CD4-positive, alpha-beta T cell treated with Interleukin-12 subunit alpha and Interleukin-12 subunit beta, for 1 hour (primary cell): Measurements from ENCODE around the gene GOLT1A.
"Not testable (repeated sequence)": the region's sequence is repeated elsewhere in the genome, so short reads cannot be mapped to it uniquely, and the experiment has no call there.

ENCODE experiments used
- DNase-seq: peaks from one replicate; pipeline ENCODE4 v3.0.0-alpha.2; 2020

Gene GOLT1A

DNA sequence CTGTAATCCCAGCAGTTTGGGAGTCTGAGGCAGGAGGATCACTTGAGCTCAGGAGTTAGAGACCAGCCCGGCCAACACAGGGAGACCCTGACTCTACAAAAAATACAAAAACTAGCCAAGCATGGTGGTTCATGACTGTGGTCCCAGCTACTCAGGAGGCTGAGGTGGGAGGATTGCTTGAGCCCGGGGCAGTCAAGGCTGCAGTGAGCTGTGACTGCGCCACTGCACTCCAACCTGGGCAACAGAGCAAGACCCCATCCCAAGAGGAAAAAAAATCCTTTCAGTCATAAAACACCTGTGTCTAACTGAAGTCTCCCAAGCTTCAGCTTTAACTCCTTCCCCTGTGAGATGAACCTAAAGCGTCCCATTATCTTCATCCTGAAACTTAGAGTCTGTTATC is 33.1 kb upstream of the GOLT1A start:
- no peak for DNase-seq

DNA sequence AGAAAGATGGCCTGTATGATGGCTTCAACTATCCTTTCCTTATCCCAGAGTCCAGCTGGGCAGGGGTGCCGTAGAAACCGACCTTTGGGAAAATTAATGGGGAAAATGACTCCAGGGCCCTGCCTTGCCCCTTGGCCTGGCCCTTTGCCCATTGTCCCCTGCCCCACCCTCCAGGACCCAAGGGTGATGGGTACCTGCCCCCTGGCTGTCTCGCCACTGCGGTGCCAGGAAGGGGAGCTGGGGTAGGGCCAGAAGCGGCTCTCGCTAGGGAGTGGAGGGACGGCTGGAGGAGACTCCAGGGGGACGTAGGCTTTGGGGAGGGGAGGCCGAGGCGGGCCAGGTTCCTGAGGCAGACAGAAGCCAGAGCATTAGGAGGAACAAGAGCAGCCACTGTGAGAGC is 29.1 kb upstream of the GOLT1A start:
- no peak for DNase-seq

DNA sequence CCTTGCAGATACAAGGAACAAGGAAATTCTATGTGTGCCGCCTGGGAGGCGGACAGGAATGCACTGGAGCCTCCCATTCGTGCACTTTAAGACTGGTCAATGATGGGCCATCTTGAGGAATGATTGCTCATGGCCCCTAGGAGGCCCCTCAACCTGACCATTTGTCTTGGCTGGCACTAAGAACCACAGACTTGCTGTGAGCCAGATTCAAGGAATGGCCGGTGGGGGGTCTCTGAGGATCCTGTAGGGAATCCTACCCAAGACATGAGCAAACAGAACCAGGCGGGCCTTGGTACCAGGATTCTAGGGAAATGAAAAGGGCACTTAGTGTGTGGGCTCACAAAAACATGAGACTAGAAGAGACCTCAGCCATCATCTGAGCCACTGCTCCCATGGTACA is 28.1 kb upstream of the GOLT1A start:
- DNase-seq = no peak

DNA sequence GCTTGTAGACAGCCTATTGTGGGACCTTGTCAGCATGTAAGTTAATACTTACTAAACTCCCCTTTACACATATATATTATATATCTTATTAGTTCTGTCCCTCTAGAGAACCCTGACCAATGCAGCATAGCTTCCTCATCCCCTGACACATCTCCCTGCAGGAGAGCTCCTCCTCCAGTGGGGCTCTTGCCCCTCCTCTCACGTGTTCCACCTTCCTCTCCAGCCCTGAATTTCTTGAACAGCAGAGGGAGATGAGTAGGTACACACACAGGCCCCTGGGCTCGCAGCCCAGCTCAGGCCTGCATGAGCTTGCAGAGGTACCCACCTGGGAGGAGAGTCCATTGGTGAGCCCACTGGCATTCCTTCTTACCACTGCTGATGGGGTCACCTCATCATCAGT is 27.3 kb upstream of the GOLT1A start:
- DNase-seq = no peak

DNA sequence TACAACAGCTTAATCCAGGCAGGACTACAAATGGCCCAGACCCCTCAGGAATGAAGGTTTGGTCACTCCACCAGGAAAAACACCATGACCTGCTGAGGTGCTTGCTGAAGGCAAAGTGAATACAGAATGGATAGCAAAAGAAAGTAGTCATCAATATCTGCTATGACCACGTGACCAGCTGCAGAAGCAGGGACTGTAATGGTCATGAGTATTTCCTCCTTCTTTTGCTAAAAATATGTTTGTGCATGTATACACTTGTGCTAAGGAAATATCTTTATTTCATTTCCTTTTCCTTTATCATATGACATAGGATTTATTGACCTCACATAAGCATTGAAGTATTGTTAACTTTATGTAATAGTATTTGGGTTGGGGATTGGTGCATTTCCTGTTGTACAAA is 26.4 kb upstream of the GOLT1A start:
- no peak for DNase-seq

DNA sequence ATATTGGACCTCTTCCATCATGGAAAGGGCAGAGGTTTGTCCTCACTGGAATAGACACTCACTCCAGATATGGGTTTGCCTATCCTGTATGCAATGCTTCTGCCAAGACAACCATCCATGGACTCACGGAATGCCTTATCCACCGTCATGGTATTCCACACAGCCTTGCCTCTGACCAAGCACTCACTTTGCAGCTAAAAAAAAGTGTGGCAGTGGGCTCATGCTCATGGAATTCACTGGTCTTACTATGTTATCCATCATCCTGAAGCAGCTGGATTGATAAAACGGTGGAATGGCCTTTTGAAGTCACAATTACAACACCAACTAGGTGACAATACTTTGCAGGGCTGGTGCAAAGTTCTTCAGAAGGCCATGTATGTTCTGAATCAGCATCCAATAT is 25.6 kb upstream of the GOLT1A start:
- DNase-seq = not testable (repeated sequence)

DNA sequence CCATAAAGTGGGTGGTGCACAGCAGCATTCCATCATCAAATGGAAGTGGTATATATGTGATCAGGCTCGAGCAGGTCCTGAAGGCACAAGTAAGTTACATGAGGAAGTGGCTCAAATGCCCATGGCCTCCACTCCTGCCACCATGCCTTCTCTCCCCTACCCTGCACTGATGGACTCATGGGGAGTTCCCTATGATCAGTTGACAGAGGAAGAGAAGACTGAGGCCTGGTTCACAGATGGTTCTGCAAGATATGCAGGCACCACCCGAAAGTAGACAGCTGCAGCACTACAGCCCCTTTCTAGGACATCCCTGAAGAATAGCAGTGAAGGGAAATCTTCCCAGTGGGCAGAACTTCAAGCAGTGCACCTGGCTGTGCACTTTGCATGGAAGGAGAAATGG is 24.7 kb upstream of the GOLT1A start:
- not testable (repeated sequence) for DNase-seq

DNA sequence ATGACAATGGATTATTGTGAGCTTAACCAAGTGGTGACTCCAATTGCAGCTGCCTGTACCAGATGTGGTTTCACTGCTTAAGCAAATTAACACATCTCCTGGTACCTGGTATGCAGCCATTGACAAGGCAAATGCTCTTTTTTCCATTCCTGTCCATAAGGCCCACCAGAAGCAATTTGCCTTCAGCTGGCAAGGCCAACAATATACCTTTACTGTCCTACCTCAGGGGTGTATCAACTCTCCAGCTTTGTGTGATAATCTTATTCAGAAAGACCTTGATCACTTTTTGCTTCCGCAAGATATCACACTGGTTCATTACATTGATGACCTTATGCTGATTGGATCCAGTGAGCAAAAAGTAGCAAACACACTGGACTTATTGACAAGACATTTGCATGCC is 23.7 kb upstream of the GOLT1A start:
- DNase-seq = not testable (repeated sequence)

DNA sequence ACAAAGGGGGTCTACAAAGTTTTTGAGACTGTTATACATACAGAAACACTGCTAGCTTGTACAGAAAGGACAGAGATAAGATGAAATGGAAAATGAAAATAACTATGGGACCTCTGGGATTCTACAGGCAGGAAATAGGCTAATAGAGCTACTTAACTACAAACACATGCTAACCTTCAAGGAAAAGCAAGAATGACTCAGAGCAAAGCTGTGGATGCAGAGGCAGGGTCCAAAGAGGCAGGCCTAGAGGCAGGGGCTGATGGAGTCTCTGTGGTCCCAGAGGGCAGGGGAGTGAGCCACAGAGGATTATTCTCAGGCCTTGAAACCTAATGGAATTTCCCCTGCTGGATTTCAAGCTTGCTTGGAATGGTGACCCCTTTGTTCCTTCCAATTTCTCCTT is 18.7 kb upstream of the GOLT1A start:
- no peak for DNase-seq

DNA sequence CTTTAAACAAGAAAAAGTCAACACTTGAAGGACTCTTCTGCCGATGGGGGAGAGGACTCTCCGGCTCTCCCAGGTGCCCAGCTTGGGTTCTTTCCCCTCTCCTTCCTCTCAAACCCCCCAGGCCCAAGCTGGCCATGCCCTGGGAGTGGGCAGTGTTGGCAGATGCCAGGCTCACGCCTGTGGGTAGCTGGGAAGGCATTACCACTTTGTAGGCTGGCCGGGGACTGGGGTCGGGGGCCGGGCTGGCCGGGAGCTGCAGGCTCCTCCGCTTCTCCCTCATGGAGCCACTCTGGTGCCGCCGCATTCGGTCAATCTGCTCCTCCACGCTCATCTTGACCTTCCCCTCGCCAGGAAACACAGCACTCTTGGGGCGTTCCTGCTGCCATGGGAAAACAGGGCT is 16.4 kb upstream of the GOLT1A start:
- DNase-seq = no peak

DNA sequence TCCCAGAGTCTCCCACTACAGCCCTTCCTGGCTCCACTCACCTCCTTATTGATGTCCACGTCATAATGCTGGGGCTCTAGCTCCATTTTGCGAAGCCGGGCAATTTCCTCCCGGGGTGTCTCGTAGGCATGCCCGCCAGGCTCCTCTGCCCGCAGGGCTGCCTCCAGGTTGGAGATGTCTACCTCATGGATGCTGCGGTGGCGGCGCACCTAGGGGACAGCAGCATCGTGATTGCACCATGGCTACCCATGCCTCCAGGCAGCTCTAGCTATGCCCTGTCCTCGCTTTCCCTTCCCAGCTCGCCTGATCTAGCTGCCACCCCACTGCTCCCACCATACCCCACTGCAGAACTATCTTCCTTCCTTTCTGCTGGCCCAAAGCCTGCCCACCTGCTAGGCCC is 15.1 kb upstream of the GOLT1A start:
- no peak for DNase-seq

DNA sequence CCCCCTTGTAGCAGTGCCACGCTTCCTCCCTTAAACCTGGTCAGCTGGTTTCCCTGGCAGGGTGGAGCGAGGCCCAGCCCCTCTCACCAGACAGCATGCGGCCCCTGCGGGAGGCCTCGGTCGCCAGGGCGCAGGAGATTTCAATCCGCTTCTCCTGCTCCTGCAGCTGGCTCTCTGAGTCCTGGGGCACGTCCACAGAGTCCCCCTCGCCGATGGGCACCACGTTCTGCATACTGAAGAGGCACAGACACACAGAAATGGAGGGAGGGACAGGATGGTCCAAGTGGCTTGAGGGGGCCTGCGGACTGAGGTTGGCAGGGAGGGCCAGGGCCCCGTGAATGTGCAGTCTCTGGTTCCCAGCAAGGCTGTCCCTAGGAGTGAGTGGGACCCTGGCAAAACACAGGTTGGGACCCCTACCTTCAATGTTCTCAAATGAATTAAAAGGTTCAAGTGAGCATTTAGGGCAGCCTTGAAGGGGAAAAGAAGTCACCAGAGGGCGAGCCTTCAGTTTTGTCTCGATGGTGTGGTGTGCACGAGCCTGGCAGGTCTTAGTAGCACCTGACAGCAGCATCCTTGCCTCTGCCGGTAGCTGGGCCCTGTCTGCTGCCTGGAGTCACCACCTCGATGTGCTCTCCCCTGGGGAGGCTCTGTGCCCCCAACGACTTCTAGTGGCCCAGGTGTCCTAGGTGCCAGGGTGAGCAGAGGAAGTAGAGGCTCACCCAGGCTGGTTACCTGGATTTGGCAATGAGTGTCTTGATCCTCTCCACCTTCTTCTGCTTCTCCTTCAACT is 14.4 kb upstream of the GOLT1A start:
- DNase-seq = no peak

DNA sequence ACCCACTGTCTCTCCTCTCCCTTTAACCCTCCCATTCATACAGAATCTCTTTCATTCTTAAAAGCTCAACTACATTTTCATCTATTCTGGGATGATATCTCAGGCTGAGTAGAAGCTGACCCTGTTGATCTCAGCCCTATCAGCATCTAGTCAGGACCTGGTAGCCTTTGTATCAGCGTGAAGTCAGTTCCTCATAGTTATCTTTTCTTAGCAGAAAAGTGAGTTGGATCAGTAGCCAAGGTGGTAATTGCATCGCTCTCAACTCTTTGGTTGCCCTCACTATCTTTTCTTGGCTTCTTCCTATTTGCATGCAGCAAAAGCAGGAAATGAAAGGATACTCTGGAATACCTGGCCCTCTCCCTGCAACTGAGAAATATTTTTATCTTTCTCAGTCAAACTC is 13.6 kb upstream of the GOLT1A start:
- DNase-seq = no peak

DNA sequence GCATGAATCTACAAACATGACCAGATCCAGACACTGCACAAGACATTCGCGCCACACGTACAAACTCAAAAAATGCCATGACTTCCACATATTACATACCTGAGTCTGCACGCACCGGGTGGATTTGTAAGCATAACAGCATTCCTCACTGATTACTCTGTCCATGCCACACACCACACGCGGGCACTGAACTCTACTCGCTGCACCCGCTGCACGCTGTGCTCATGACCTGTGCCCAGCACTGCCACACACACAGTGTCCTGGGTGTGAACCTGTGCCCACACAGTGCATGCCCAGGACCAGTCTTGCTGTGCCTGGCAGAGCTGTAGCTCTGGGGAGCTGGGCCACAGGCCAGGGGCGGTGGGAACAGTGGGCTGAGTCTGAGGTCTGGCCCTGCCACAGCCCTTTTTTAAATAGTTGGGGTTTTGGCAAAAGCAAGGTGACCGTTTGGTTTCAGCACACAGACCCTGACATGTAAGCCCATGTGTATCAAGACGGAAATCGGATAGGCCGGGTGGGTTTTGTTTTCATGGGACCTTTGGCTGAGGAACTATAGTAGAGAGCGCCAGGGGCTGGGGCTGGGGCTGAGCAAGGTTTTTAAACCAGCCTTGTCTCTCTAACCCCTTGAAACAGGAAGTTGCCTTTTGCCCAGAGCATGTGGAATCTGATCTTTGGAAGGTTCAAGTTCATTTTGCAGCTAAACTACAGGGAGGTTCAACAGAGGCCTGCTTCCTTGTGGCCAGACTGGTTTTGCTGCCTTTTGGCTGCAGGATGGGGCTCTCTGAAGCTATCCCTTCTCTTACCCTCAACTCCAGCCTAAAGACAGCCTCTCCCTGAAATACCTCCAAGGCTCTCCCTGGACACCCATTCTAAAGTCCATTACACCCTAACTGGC is 12.3 kb upstream of the GOLT1A start:
- no peak for DNase-seq

DNA sequence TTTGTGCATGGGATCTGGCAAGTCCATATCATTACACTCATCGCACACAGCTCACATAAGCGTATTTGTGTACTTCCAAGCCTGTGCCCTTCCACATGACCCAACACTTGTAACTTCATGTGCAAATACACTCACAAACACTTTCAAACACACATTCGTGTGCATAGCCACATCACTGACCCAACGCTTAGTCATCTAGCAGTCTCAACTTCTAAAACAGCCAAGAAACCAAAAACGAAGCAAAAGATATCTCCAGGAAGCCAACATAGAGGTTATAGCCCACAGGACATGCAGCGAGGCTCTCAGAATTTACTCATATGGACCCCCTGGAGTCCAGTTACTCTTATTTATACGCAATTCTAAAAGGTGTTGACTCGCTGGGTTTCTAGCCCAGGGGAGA is 10.9 kb upstream of the GOLT1A start:
- DNase-seq = no peak

DNA sequence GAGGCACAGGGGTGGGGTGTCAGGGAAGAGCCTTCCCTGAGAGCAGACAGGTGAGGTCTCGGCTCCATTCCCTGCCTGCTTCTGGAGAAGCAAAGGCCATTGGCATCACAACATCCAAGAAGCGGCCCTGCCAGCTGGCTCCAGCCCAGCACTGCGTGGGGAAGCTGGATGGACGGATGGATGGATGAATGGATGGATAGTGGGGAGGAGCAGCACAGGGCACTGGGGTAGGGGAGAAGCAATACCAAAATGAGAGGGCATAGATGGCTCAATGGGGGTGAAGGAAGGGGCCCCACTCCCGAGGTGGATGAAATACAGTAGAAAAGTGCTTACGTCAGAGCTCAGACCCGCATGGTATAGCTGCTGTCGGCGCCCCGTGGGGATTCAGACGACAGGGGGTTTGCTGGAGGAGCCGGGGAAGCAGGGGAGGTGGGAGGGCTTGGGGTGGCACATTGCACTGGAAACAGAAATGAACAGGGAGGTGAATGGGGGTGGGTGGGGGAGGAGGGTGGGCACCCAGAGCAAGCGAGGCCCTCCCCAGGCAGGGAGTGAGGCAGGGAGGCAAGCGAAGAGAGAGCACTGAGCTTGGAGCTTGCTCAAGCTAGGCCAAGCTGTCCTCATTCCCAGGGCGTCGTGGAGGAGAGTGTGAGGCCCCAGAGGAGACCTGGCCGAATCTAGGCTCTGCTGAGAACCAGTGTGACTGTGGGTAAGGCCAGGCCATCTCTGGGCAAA is 9.5 kb upstream of the GOLT1A start:
- DNase-seq = no peak

DNA sequence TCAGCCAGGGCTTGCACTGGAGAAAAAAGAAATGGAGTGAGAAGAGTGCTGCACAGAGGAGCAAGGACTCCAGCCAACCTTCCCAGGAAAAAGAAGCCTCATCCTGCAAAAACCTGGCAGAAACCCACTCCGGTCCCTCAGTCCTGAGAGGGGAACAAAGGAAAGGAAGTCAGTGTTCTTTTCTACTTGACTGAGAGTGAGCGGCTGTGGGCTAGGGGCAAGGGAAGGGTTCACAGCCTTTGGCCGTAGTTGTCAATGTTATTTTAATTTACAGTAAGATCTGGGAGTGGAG is 8.9 kb upstream of the GOLT1A start:
- no peak for DNase-seq

DNA sequence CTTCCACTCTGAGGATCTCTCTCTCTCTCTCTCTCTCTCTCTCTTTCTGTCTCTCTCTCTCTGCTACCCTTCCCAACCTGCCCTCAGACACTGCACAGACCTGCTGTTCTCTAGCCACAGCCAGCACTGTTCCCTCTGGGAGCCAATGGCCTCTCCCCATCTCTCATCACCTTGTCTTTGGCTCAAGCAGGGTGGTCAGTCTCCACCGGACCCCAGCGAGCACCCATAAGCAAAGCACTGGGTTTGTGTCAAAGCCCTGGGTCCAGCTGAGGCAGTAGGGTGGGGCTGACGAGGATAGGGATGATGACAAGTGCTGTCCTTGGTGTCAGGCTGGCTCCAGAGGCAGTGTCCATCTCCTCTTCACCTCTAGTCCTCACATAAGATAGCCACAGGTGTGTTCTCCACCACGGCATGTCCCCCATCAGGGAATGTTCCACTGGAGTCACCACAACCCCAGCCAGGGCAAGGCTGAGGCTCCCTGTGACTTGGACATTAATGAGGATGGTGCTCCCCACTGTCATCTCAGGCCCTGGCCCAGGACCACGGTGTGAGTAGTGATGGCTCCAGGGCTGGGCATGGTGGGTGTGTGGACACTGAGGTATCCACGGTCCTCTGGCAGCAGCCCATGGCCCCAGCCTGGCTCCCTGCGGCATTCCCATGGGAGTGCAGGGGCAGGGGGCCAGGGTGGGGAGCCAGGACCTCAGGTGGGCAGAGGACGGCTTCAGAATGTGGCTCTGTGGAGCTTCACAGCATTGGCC is 8.4 kb upstream of the GOLT1A start:
- DNase-seq = no peak

DNA sequence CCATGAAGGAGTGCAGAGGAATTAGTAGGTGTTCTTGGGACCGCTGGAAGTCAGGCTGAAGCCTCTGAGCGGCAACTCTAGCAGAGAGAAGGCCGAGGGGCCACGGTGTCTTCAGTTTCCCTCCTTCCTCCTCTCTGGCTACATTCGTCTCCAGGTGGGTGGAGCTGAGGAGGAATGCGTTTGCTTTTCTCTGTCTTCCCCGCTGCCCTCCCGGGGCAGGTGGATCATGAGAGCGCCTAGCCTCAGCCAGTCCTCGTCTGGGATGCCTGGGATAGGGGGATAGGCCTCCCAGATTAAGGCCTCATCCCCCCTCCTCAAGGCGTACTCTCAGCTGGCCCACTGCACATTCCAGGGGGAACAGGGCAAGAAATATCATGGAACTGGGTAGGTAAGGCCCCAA is 7.5 kb upstream of the GOLT1A start:
- no peak for DNase-seq

DNA sequence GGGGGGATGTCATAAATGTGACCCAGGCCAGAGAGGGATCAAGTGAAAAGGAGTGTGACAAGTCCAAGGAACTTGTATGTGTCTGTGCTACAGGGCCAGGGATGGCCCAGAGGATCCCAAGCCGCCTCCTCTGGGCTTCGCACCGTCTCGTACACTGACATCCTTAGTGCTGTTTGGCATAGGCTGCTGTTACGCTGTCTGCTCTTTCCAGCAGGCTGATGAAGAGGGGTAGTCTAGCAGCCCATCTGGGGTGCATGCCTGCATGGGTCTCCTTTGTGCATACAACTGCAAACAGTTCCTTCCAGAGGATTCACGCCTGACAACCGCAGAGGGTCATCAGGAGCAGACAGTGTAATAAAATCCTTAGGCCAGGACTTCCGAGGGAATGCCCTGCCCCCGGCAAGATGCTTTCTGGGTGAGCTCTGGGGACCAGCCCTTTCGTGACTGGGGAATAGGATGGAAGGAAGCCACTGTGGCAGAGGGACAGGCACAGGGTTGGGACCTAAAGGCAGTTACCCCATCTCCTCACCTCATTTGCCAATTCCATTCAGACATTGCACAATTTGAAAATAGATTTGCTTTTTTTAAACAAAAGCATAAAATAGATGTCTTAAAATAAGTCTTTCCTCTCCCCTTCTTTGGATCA is 6.3 kb upstream of the GOLT1A start:
- DNase-seq = no peak

DNA sequence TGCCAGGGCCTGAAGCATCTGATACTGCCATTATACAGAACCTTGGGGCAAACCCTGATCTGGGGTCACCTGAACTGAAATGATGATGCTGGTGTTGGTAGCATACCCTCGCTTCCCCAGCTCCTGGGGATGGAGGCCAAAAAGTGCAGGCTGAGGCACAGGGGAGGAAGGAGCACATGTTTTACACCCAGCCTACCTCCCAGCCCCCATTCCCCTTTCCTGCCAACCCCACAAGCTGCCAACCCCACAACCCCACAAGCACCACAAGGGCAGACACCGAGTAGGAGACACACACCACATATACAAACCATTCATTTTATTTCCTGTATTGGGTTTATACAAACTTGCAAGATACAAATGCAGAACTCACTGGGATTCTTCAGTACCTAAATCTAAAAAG is 4.8 kb upstream of the GOLT1A start:
- no peak for DNase-seq

DNA sequence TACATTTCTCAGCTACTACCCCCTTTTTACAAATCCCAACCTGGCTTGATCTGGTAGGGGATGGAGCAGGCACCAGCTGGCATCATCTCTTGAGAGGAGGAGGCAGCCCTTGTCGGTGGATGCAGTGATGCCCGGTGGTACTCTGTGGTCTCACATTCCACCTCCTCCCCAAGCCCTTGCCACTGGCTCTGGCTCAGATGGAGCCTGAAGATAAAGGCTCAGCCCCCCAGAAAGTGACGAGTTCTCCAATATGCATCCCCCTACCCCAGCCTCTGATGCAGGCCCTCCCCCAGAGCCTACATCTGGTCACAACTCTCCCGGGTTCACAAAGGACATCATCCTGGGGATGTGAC is 3.8 kb upstream of the GOLT1A start:
- DNase-seq = no peak
